SU-DHL-6 (cell line): ENCODE data around the gene CACNG4.

Experiments
- H2AFZ ChIP-seq: fragments of 200-600 bp; sonication (generic); 2 replicates; pipeline ENCODE4 v1.6.1; 2014; ENCODE audit warnings: low read depth, mild to moderate bottlenecking, moderate library complexity, mixed read lengths, antibody characterized with exemption, low read length; ENCODE audit not compliant: severe bottlenecking
- H3F3A ChIP-seq: fragments of 200-600 bp; shearing (Covaris generic); 2 replicates; pipeline ENCODE4 v1.6.0; 2016; ENCODE audit warnings: antibody characterized with exemption, mild to moderate bottlenecking; ENCODE audit not compliant: insufficient read depth
- H3K27ac ChIP-seq: fragments of 200-600 bp; sonication (generic); 2 replicates; pipeline ENCODE4 v1.5.1; 2016; ENCODE audit warnings: low read depth, mild to moderate bottlenecking, low read length, moderate library complexity, mixed read lengths
- H3K27me3 ChIP-seq: fragments of 200-600 bp; sonication (generic), shearing (Covaris generic); 2 replicates; pipeline ENCODE4 v1.6.0; 2014; ENCODE audit warnings: mild to moderate bottlenecking, low read length
- H3K36me3 ChIP-seq: fragments of 200-600 bp; sonication (generic); 2 replicates; pipeline ENCODE4 v1.6.1; 2014; ENCODE audit warnings: mild to moderate bottlenecking, low read length, mixed read lengths
- H3K4me2 ChIP-seq: fragments of 300-600, 200-600 bp; shearing (Covaris generic), sonication (generic); 2 replicates; pipeline ENCODE4 v1.6.0; 2014; ENCODE audit warnings: low read length, low read depth, mild to moderate bottlenecking; ENCODE audit not compliant: poor library complexity, severe bottlenecking
- H3K4me3 ChIP-seq: fragments of 200-600 bp; sonication (generic); 2 replicates; pipeline ENCODE4 v1.5.1; 2014; ENCODE audit warnings: antibody characterized with exemption, low read length, mild to moderate bottlenecking, mixed read lengths; ENCODE audit not compliant: insufficient read depth, poor library complexity, severe bottlenecking
- H3K79me2 ChIP-seq: fragments of 200-600 bp; sonication (generic); 2 replicates; pipeline ENCODE4 v1.6.1; 2014; ENCODE audit warnings: mild to moderate bottlenecking, low read length, moderate library complexity; ENCODE audit not compliant: insufficient read depth
- H3K9ac ChIP-seq: fragments of 200-600 bp; sonication (generic); 2 replicates; pipeline ENCODE4 v1.7.0; 2014; ENCODE audit warnings: mild to moderate bottlenecking, low read length
- H3K9me2 ChIP-seq: fragments of 200-600 bp; sonication (generic); replicated peaks from 2 replicates; pipeline ENCODE4 v1.6.1; 2014; ENCODE audit warnings: low read length; ENCODE audit not compliant: insufficient read depth
- H3K9me3 ChIP-seq: fragments of 200-600 bp; sonication (generic); 2 replicates; pipeline ENCODE4 v1.6.1; 2014; ENCODE audit warnings: low read length, mixed read lengths; ENCODE audit not compliant: insufficient read depth
- H4K20me1 ChIP-seq: fragments of 200-600 bp; sonication (generic); 2 replicates; pipeline ENCODE4 v1.6.1; 2014; ENCODE audit warnings: low read depth, mild to moderate bottlenecking, antibody characterized with exemption, low read length, moderate library complexity, mixed read lengths
- CTCF ChIP-seq: fragments of 200-600 bp; sonication (generic); IDR thresholded peaks from one replicate; pipeline ENCODE4 v1.5.1; 2017; ENCODE audit warnings: antibody characterized with exemption, mild to moderate bottlenecking, low read length, moderate library complexity; ENCODE audit not compliant: insufficient read depth, poor library complexity, severe bottlenecking
- EZH2phosphoT487 ChIP-seq: fragments of 200-600 bp; sonication (generic), shearing (Covaris generic); conservative IDR thresholded peaks from 2 replicates; pipeline ENCODE4 v1.6.1; 2018; ENCODE audit warnings: mild to moderate bottlenecking, antibody characterized with exemption, low read length, moderate library complexity, mixed read lengths

CACNG4 gene

GRCh38 chr17:67003231-67003630 lies 38.7 kb downstream of the CACNG4 start:
- no peaks in the 10 kb centered on the region for H3F3A ChIP-seq
- no peak overlapping the region for H3K4me2 ChIP-seq
- H4K20me1 ChIP-seq = no peaks in the 10 kb centered on the region
- H3K36me3 ChIP-seq = no peaks in the 10 kb centered on the region
- no peak overlapping the region for H3K9ac ChIP-seq
- peaks cover 4% of the 10 kb centered on the region; the same call in 1 of the 2 replicates for H3K9me3 ChIP-seq
- H3K4me3 ChIP-seq = no peak overlapping the region
- no peaks in the 10 kb centered on the region for H3K79me2 ChIP-seq
- H2AFZ ChIP-seq = no peak overlapping the region
- H3K27ac ChIP-seq = no peak overlapping the region
- TF ChIP-seq EZH2phosphoT487 (no peak), CTCF (no peak)
- H3K9me2 ChIP-seq = no peaks in the 10 kb centered on the region
- no peaks in the 10 kb centered on the region for H3K27me3 ChIP-seq

DNA sequence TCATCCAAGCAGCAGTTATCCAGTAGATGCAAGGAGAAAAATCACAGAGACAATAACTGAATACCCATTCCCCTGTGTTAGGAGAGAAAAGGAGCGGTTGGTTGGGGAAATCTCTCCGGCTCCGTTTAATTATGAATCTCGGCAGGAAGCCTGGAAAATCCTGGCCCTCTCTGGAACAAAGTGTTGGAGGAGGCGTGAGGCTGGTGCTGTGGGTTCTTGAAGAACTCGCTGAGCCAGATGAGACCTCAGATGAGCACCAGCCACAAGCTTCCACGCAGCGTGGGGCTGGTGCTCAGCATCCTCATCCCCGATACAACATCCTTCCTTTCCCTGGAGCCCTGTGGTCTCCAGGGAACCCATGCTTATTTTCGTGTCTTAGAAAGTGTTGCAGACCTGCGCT lies 39.7 kb downstream of the CACNG4 start:
- Histone ChIP-seq H3K79me2 (no peaks in the 10 kb centered on the region), H3K27ac (no peak overlapping the region), H3F3A (no peaks in the 10 kb centered on the region), H3K9ac (no peak overlapping the region), H4K20me1 (no peaks in the 10 kb centered on the region), H3K4me2 (no peak overlapping the region), H3K9me2 (no peaks in the 10 kb centered on the region), H3K4me3 (no peak overlapping the region), H3K36me3 (no peaks in the 10 kb centered on the region), H3K9me3 (peaks cover 4% of the 10 kb centered on the region; the same call in 1 of the 2 replicates), H3K27me3 (no peaks in the 10 kb centered on the region), H2AFZ (no peak overlapping the region)
- TF ChIP-seq EZH2phosphoT487 (no peak), CTCF (no peak)

DNA sequence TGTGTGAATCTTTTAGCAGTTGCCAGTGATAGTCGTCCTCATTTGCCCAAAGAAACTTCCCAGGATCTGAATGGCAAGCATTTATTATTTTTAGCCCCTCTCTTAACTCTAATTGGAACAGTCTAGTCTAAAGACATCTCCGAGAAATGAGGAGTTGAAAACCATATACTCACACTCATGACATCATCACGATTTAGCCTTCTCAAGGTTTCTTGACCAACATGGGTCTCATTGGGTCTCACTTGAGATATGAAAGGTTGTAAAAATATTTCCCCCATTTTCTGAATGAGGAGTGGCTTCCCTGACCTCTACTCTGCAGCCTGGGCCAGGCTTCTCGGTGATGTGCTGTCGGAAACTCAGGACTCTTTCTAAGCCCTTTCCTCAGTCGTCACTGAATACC lies 42.8 kb downstream of the CACNG4 start:
- Histone ChIP-seq H3K9ac (no peak overlapping the region), H3K9me2 (no peaks in the 10 kb centered on the region), H3K36me3 (no peaks in the 10 kb centered on the region), H3F3A (no peaks in the 10 kb centered on the region), H2AFZ (no peak overlapping the region), H3K79me2 (no peaks in the 10 kb centered on the region), H3K4me3 (no peak overlapping the region), H3K27ac (no peak overlapping the region), H3K4me2 (no peak overlapping the region), H3K27me3 (no peaks in the 10 kb centered on the region), H4K20me1 (no peaks in the 10 kb centered on the region), H3K9me3 (peaks cover 2% of the 10 kb centered on the region; the same call in 1 of the 2 replicates)
- TF ChIP-seq EZH2phosphoT487 = no peak
- TF ChIP-seq CTCF = no peak
